GM12878 (cell line): ENCODE results near the gene HSD17B11.

Experiments used
- DPF2 ChIP-seq: fragments of 450-650 bp; IDR thresholded peaks from 2 replicates; pipeline ENCODE4 v1.6.1; 2017; ENCODE audit warnings: mild to moderate bottlenecking
- ZBTB33 ChIP-seq: fragments of 450-650 bp; IDR thresholded peaks from 2 replicates; pipeline ENCODE4 v1.6.1; 2017; ENCODE audit warnings: mild to moderate bottlenecking

- TF ChIP-seq ZBTB33 (no peak), DPF2 (no peak)
These were observed 92.6 kb downstream of the HSD17B11 start for GRCh38 chr4:87298362-87298761.
